Esophagus muscularis mucosa (tissue), 3 donors: ENCODE results near the gene MROH2B.

Experiments
- CTCF ChIP-seq, 3 experiments: fragments of 200-600 bp in 2 of 3; fragments of 450-650 bp in 1 of 3; sonication (generic) in 2 of 3; IDR thresholded peaks; one replicate each; pipeline ENCODE4 v1.5.1; 2017 to 2019; ENCODE audit warnings: antibody characterized with exemption in 3 of 3, mild to moderate bottlenecking in 2 of 3, moderate library complexity in 1 of 3
- POLR2A ChIP-seq: fragments of 450-650 bp; IDR thresholded peaks from one replicate; pipeline ENCODE4 v1.6.1; 2017; ENCODE audit warnings: antibody characterized with exemption, moderate library complexity, mild to moderate bottlenecking, low read depth

- TF ChIP-seq CTCF (IDR thresholded peaks at IDR 0.05) = no peak
- no peak for TF ChIP-seq POLR2A
These were observed 61.9 kb downstream of the MROH2B start for GRCh38 chr5:41009232-41009631.
